ENCODE measurements around the gene AGBL3. TPM values are rescaled to one million over a fixed set of nuclear protein-coding genes. Genes with fewer than 3 reads are reported as not detected.

Gene AGBL3
- total and polyA plus RNA-seq, 9 of the 15 experiments (the other 6 are each of a cell fraction or from before 2014, with no cell fraction given), result 0.54 to 2.9 (median 1.7) TPM

DNA sequence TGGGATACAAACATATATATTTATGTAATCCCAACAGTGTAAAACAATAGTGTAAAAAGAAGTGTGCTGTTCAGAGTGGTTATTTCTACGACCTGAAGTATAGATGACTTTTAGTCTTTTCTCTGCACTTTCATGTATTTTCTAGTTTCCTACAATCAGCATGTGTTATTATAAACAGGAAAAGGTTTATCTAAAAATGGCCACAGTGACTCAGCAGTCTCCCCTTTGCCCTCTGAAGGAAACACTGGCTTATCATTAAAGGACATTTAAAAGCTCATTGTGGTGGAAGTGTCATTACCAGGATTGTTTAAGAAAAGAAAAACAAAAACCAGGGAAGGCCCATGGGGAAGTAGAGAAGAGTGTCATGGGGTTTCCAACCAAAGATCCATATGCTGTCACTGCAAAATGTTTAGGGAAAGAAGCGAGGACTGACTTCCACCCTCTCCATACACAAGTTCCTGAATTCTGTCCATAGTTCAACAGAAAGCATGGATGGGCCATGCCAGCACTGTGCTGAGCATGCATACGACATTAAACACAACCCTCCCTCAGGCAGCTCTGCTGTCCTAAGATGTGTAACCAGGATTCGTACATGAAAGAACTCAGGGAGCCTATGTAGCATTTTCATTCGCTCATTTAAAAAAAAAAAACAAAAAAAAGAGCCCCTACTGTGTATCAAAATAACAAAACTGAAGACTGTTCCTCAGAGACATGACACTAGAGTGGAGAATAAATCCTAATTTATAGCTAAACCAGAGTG lies 174.0 kb downstream of the AGBL3 start (continued):
- TF ChIP-seq, protein P1, sequence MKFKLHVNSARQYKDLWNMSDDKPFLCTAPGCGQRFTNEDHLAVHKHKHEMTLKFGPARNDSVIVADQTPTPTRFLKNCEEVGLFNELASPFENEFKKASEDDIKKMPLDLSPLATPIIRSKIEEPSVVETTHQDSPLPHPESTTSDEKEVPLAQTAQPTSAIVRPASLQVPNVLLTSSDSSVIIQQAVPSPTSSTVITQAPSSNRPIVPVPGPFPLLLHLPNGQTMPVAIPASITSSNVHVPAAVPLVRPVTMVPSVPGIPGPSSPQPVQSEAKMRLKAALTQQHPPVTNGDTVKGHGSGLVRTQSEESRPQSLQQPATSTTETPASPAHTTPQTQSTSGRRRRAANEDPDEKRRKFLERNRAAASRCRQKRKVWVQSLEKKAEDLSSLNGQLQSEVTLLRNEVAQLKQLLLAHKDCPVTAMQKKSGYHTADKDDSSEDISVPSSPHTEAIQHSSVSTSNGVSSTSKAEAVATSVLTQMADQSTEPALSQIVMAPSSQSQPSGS (CRISPR knock-in tag; IDR thresholded peaks at IDR 0.05), result no peak
- TF ChIP-seq MEIS2 (IDR thresholded peaks at IDR 0.05; ENCODE audit: partially characterized antibody) (peak; percentile 36), ZNF444 (CRISPR knock-in tag; IDR thresholded peaks at IDR 0.05) (no peak), TEAD4 (IDR thresholded peaks at IDR 0.05; ENCODE audit: low read length) (peak; percentile 70), TEAD4 (CRISPR knock-in tag; IDR thresholded peaks at IDR 0.05; ENCODE audit: borderline replicate concordance) (no peak), HCFC1 (IDR thresholded peaks at IDR 0.05; ENCODE audit: low read depth, low read length) (no peak), ADNP (tag; IDR thresholded peaks at IDR 0.05) (peak; percentile 61; the same call in 1 of the 2 replicates), RFX5 (IDR thresholded peaks at IDR 0.05; ENCODE audit: low read depth, low read length) (no peak), ETV5 (CRISPR knock-in tag; IDR thresholded peaks at IDR 0.05; ENCODE audit: low read depth) (peak; percentile 76; the same call in 1 of the 2 replicates), RBM14 (IDR thresholded peaks at IDR 0.05; ENCODE audit: borderline replicate concordance, insufficient read depth, low read depth, low read length) (no peak), EP400 (IDR thresholded peaks at IDR 0.05) (peak; percentile 65), ZNF766 (CRISPR knock-in tag; conservative IDR thresholded peaks at IDR 0.05) (peak; percentile 65; the same call in 1 of the 2 replicates), ZNF121 (CRISPR knock-in tag; conservative IDR thresholded peaks at IDR 0.05) (no peak), ZNF253 (CRISPR knock-in tag; conservative IDR thresholded peaks at IDR 0.05) (no peak), ZNF445 (CRISPR knock-in tag; IDR thresholded peaks at IDR 0.05; ENCODE audit: low read depth) (peak; percentile 12; the same call in 1 of the 2 replicates)
- TF ChIP-seq, protein P2, sequence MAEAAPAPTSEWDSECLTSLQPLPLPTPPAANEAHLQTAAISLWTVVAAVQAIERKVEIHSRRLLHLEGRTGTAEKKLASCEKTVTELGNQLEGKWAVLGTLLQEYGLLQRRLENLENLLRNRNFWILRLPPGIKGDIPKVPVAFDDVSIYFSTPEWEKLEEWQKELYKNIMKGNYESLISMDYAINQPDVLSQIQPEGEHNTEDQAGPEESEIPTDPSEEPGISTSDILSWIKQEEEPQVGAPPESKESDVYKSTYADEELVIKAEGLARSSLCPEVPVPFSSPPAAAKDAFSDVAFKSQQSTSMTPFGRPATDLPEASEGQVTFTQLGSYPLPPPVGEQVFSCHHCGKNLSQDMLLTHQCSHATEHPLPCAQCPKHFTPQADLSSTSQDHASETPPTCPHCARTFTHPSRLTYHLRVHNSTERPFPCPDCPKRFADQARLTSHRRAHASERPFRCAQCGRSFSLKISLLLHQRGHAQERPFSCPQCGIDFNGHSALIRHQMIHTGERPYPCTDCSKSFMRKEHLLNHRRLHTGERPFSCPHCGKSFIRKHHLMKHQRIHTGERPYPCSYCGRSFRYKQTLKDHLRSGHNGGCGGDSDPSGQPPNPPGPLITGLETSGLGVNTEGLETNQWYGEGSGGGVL (CRISPR knock-in tag; IDR thresholded peaks at IDR 0.05), result peak; percentile 56; the same call in 1 of the 2 replicates
- TF ChIP-seq, protein P3, sequence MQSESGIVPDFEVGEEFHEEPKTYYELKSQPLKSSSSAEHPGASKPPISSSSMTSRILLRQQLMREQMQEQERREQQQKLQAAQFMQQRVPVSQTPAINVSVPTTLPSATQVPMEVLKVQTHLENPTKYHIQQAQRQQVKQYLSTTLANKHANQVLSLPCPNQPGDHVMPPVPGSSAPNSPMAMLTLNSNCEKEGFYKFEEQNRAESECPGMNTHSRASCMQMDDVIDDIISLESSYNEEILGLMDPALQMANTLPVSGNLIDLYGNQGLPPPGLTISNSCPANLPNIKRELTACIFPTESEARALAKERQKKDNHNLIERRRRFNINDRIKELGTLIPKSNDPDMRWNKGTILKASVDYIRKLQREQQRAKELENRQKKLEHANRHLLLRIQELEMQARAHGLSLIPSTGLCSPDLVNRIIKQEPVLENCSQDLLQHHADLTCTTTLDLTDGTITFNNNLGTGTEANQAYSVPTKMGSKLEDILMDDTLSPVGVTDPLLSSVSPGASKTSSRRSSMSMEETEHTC (IDR thresholded peaks at IDR 0.05), result no peak
- TF ChIP-seq, protein P4, sequence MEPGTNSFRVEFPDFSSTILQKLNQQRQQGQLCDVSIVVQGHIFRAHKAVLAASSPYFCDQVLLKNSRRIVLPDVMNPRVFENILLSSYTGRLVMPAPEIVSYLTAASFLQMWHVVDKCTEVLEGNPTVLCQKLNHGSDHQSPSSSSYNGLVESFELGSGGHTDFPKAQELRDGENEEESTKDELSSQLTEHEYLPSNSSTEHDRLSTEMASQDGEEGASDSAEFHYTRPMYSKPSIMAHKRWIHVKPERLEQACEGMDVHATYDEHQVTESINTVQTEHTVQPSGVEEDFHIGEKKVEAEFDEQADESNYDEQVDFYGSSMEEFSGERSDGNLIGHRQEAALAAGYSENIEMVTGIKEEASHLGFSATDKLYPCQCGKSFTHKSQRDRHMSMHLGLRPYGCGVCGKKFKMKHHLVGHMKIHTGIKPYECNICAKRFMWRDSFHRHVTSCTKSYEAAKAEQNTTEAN (CRISPR knock-in tag; IDR thresholded peaks at IDR 0.05), result no peak
- TF ChIP-seq, protein P5, sequence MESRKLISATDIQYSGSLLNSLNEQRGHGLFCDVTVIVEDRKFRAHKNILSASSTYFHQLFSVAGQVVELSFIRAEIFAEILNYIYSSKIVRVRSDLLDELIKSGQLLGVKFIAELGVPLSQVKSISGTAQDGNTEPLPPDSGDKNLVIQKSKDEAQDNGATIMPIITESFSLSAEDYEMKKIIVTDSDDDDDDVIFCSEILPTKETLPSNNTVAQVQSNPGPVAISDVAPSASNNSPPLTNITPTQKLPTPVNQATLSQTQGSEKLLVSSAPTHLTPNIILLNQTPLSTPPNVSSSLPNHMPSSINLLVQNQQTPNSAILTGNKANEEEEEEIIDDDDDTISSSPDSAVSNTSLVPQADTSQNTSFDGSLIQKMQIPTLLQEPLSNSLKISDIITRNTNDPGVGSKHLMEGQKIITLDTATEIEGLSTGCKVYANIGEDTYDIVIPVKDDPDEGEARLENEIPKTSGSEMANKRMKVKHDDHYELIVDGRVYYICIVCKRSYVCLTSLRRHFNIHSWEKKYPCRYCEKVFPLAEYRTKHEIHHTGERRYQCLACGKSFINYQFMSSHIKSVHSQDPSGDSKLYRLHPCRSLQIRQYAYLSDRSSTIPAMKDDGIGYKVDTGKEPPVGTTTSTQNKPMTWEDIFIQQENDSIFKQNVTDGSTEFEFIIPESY (CRISPR knock-in tag; IDR thresholded peaks at IDR 0.05), result no peak
